Lung (tissue), 12 donors: ENCODE data around the gene NXPH3. TPM values are rescaled to one million over a fixed set of nuclear protein-coding genes. Genes with fewer than 3 reads are reported as not detected.

Experiments used
- ATAC-seq: fragments of 200-7000 bp; cut with Tn5 transposase; one replicate; pipeline ENCODE4 v1.9.1; 2020; ENCODE audit warnings: moderate number of reproducible peaks; ENCODE audit not compliant: insufficient read depth, low FRiP score
- DNase-seq, 3 donors: peaks; one replicate each; pipeline ENCODE4 v3.0.0-alpha.2; 2013 to 2017
- H3K27ac ChIP-seq, 2 donors: one replicate each; pipeline ENCODE4 v1.5.1; 2013; ENCODE audit warnings: mild to moderate bottlenecking in 2 of 2, moderate library complexity in 2 of 2, control low read depth in 1 of 2, inconsistent platforms in 1 of 2, low read depth in 1 of 2, low read length in 1 of 2
- H3K27me3 ChIP-seq, 3 donors: one replicate each; pipeline ENCODE4 v1.5.1; 2013; ENCODE audit warnings: low read length in 2 of 3; ENCODE audit not compliant: control insufficient read depth in 3 of 3, insufficient read depth in 3 of 3
- H3K36me3 ChIP-seq, 4 donors: one replicate each; pipeline ENCODE4 v1.5.1; 2013; ENCODE audit warnings: low read length in 4 of 4, mild to moderate bottlenecking in 1 of 4, moderate library complexity in 1 of 4; ENCODE audit not compliant: control insufficient read depth in 4 of 4, insufficient read depth in 4 of 4
- H3K4me1 ChIP-seq, 5 donors: one replicate each; pipeline ENCODE4 v1.5.1; 2013; ENCODE audit warnings: low read length in 5 of 5, mild to moderate bottlenecking in 2 of 5, moderate library complexity in 1 of 5; ENCODE audit not compliant: control insufficient read depth in 5 of 5, insufficient read depth in 5 of 5
- H3K4me3 ChIP-seq: one replicate; pipeline ENCODE4 v1.5.1; 2013; ENCODE audit warnings: mild to moderate bottlenecking, control low read depth, moderate library complexity
- H3K9ac ChIP-seq, 2 donors: one replicate each; pipeline ENCODE4 v1.5.1; 2013; ENCODE audit warnings: low read length in 2 of 2, control low read depth in 1 of 2; ENCODE audit not compliant: insufficient read depth in 1 of 2
- H3K9me3 ChIP-seq, 4 donors: one replicate each; pipeline ENCODE4 v1.5.1; 2013; ENCODE audit warnings: low read length in 3 of 4, mild to moderate bottlenecking in 1 of 4, moderate library complexity in 1 of 4; ENCODE audit not compliant: control insufficient read depth in 4 of 4, insufficient read depth in 3 of 4
- CTCF ChIP-seq: IDR thresholded peaks from 2 replicates; pipeline ENCODE4 v1.5.1; 2012; ENCODE audit warnings: mild to moderate bottlenecking; ENCODE audit errors: control extremely low read depth, extremely low read depth
- WGBS, 2 donors: extraction: QIAGEN DNeasy Blood & Tissue Kit; methylation state at CpG; one replicate each; pipeline ENCODE4 v1.1.7; 2013; 5-methylcytosine and 5-hydroxymethylcytosine counted together
- polyA plus RNA-seq, 2 donors: library from polyadenylated mRNA; stranded (reverse); fragments of 200-250 nt; gene quantifications; one replicate each; pipeline ENCODE4 v1.2.1, GENCODE V29; 2013
- total RNA-seq, 2 donors: library from RNA; depleted of rRNA in 1 of 2; stranded (reverse); fragments of >200 nt in 1 of 2; gene quantifications; one replicate each; pipeline ENCODE4 v1.2.1, GENCODE V29; 2014 to 2021
- donor health status: control.
- donor health status: control.
- donor health status: Bipolar disorder and iron deficiency.
- donor health status: healthy.
- donor health status: DM: yes; HTN: yes; CAD: no.

Gene NXPH3
- total and polyA plus RNA-seq, 4 donors, result 1.1 to 3.1 (median 2.0) TPM

- DNase-seq (no peak), ATAC-seq (no peak)
- Histone ChIP-seq H3K4me3 (no peak overlapping the region), H3K36me3 (no peaks in the 10 kb centered on the region), H3K9ac (peak overlapping the region in 1 of 2 donors; percentile 16), H3K27me3 (peaks cover 0 to 4% (median 0%) of the 10 kb centered on the region in 3 donors), H3K9me3 (no peaks in the 10 kb centered on the region), H3K27ac (no peak overlapping the region), H3K4me1 (peaks cover 0 to 14% (median 2%) of the 10 kb centered on the region in 5 donors)
- 69 to 76% methylated on average over 19 of the region's 19 CpGs for WGBS, 2 donors
- no peak for TF ChIP-seq CTCF
Measured at GRCh38 chr17:49555495-49556222, 20.0 kb upstream of the NXPH3 start.

- TF ChIP-seq CTCF, result peak; percentile 93
- ATAC-seq (peak; percentile 22), DNase-seq (peak; percentile 78 to 90 (median 85))
- Histone ChIP-seq H3K9ac (peak overlapping the region in 1 of 2 donors; percentile 16), H3K4me3 (no peak overlapping the region), H3K9me3 (no peaks in the 10 kb centered on the region), H3K4me1 (peaks cover 0 to 14% (median 2%) of the 10 kb centered on the region in 5 donors), H3K36me3 (no peaks in the 10 kb centered on the region), H3K27ac (no peak overlapping the region), H3K27me3 (peaks cover 0 to 4% (median 0%) of the 10 kb centered on the region in 3 donors)
- WGBS, 2 donors, result 16 to 26% methylated on average over 24 to 30 of the region's 30 CpGs
Measured at GRCh38 chr17:49556223-49556943, 19.3 kb upstream of the NXPH3 start.

GRCh38 chr17:49557312-49558024 is 18.2 kb upstream of the NXPH3 start:
- TF ChIP-seq CTCF, result no peak
- H3K4me3 ChIP-seq, result no peak overlapping the region
- H3K9ac ChIP-seq, result no peak overlapping the region
- H3K27ac ChIP-seq, result no peak overlapping the region
- ATAC-seq (no peak), DNase-seq (peak in 1 of 3 donors; percentile 54)
- H3K4me1 ChIP-seq, result peaks cover 0 to 9% (median 2%) of the 10 kb centered on the region in 5 donors
- H3K36me3 ChIP-seq, result no peaks in the 10 kb centered on the region
- 18 to 20% methylated on average over 9 of the region's 9 CpGs for WGBS, 2 donors
- no peaks in the 10 kb centered on the region for H3K9me3 ChIP-seq
- peaks cover 0 to 4% (median 0%) of the 10 kb centered on the region in 3 donors for H3K27me3 ChIP-seq
